Calu3 (cell line): ENCODE measurements around the gene TUFM. TPM values are rescaled to one million over a fixed set of nuclear protein-coding genes. Genes with fewer than 3 reads are reported as not detected.

Source experiments
- microRNA-seq: library from miRNA; unstranded; fragments of <30 nt; microRNA quantifications from one replicate; pipeline ENCODE4 v1.2.0, GENCODE V29; 2022
- total RNA-seq: library from RNA; stranded (reverse); gene quantifications from 2 replicates; pipeline ENCODE4 v1.2.3, GENCODE V29; 2022

The TUFM gene
- total RNA-seq, 1 experiment from 2014 or later, result 273 TPM

Small RNA genes lying within 50 kb of the gene (microRNA-seq; reads per million reads assigned to microRNA genes)
- 2.5 reads per million for gene MIR4721

Other genes with a start within 250 kb of the TUFM start
- 1.9 and 2.5 TPM in 2 replicates for gene SULT1A2, start 249.3 kb downstream of the TUFM start, total RNA-seq
- gene SULT1A1, start 236.3 kb downstream of the TUFM start, total RNA-seq, result 14.0 and 15.0 TPM in 2 replicates
- 1.2 and 1.8 TPM in 2 replicates for gene NPIPB8, start 208.3 kb downstream of the TUFM start, total RNA-seq
- 1,403 and 1,537 TPM in 2 replicates for gene EIF3C, start 134.9 kb downstream of the TUFM start, total RNA-seq
- gene NPIPB9, start 94.6 kb downstream of the TUFM start, total RNA-seq, result 5.2 and 7.0 TPM in 2 replicates
- 276 and 286 TPM in 2 replicates for gene ATXN2L, start 23.3 kb downstream of the TUFM start, total RNA-seq
- gene SH2B1, start 17.5 kb upstream of the TUFM start, total RNA-seq, result 60.9 and 67.9 TPM in 2 replicates
- 3.7 and 5.7 TPM in 2 replicates for gene ATP2A1, start 32.1 kb upstream of the TUFM start, total RNA-seq
- 30.2 and 34.3 TPM in 2 replicates for gene RABEP2, start 78.9 kb upstream of the TUFM start, total RNA-seq
- not detected in 2 replicates for gene CD19, start 85.6 kb upstream of the TUFM start, total RNA-seq
- gene NFATC2IP, start 104.6 kb upstream of the TUFM start, total RNA-seq, result 91.0 and 92.3 TPM in 2 replicates
- gene SPNS1, start 128.4 kb upstream of the TUFM start, total RNA-seq, result 44.8 and 50.0 TPM in 2 replicates
- gene LAT, start 138.7 kb upstream of the TUFM start, total RNA-seq, result 9.7 and 11.3 TPM in 2 replicates